K562 (cell line): ENCODE measurements around the gene TRIM38. TPM values are rescaled to one million over a fixed set of nuclear protein-coding genes. Genes with fewer than 3 reads are reported as not detected.

Source experiments
- ATAC-seq: fragments of 200-7000 bp; cut with Tn5 transposase; 3 replicates; pipeline ENCODE4 v1.9.1; 2020; ENCODE audit warnings: moderate library complexity
- BruUV-seq: library from RNA; stranded (reverse); fragments of 400-500 nt; replicated peaks from 2 replicates; lab custom pipeline; 2021; lab: Mats Ljungman, UMichigan
- CTCF ChIA-PET: fragments of 300-600 bp; formaldehyde crosslinking; extraction: SDS; loops from one replicate; lab custom pipeline; 2021; ENCODE audit warnings: low intra/inter-chr PET ratio; lab: Yijun Ruan, JAX
- POLR2A ChIA-PET: fragments of 300-600, 350-650 bp; sonication (Branson Sonifier 250); formaldehyde crosslinking; extraction: SDS; loops from one replicate; lab custom pipeline; 2021; ENCODE audit warnings: antibody characterized with exemption, inconsistent platforms; lab: Yijun Ruan, JAX
- DNase-seq, 4 experiments: peaks; one replicate each; pipeline versions ENCODE4 v3.0.0 to v3.0.0-alpha.2; 2011 to 2018; ENCODE audit warnings: low spot score in 3 of 4, mixed read lengths in 3 of 4; ENCODE audit errors: extremely low read depth in 1 of 4
- FAIRE-seq: peaks from 2 replicates; lab custom pipeline; 2011; peaks lifted over from hg19 to GRCh38; lab: Jason Lieb, UNC
- H2AFZ ChIP-seq: 2 replicates; pipeline ENCODE4 v1.6.0; 2011; ENCODE audit warnings: low read depth, low read length, control low read depth, inconsistent platforms
- H3K27ac ChIP-seq: fragments of 200-600 bp; 3 replicates; pipeline ENCODE4 v1.8.0; 2011; ENCODE audit warnings: low read depth, mild to moderate bottlenecking, control low read depth, inconsistent platforms, low read length, moderate library complexity, mixed read lengths; ENCODE audit errors: extremely low read depth
- H3K27me3 ChIP-seq, 2 experiments: fragments of 300-600 bp in 1 of 2; 2 replicates in 1 of 2; 3 replicates in 1 of 2; pipeline versions ENCODE4 v1.6.0 to v1.8.0; 2011; ENCODE audit warnings: inconsistent platforms in 2 of 2, low read length in 2 of 2, mild to moderate bottlenecking in 1 of 2, mixed read lengths in 1 of 2, moderate library complexity in 1 of 2; ENCODE audit not compliant: control insufficient read depth in 2 of 2, insufficient read depth in 2 of 2
- H3K36me3 ChIP-seq: fragments of 300-600 bp; 3 replicates; pipeline ENCODE4 v1.8.0; 2011; ENCODE audit warnings: mild to moderate bottlenecking, low read length, inconsistent platforms; ENCODE audit not compliant: control insufficient read depth, insufficient read depth
- H3K4me1 ChIP-seq, 2 experiments: fragments of 200-600 bp in 1 of 2; replicated peaks in 1 of 2; 2 replicates in 1 of 2; 3 replicates in 1 of 2; pipeline versions ENCODE4 v1.5.1 to v1.8.0; 2011; ENCODE audit warnings: inconsistent platforms in 2 of 2, low read length in 2 of 2, mild to moderate bottlenecking in 1 of 2, mixed read lengths in 1 of 2, moderate library complexity in 1 of 2; ENCODE audit not compliant: control insufficient read depth in 2 of 2, insufficient read depth in 2 of 2
- H3K4me2 ChIP-seq: 2 replicates; pipeline ENCODE4 v1.6.1; 2011; ENCODE audit warnings: low read length, control low read depth, inconsistent platforms, mixed read lengths; ENCODE audit not compliant: insufficient read depth
- H3K4me3 ChIP-seq: fragments of 200-600 bp; sonication (generic), shearing (Covaris generic); 2 replicates; pipeline ENCODE4 v1.5.1; 2016; ENCODE audit warnings: control low read depth, inconsistent platforms
- H3K79me2 ChIP-seq: fragments of 200-600 bp; 3 replicates; pipeline ENCODE4 v1.8.0; 2011; ENCODE audit warnings: low read length, inconsistent platforms; ENCODE audit not compliant: control insufficient read depth, insufficient read depth
- H3K9ac ChIP-seq, 2 experiments: 2 replicates each; pipeline versions ENCODE4 v1.6.0 to v1.6.1; 2011; ENCODE audit warnings: low read depth in 2 of 2, low read length in 2 of 2, control low read depth in 1 of 2, inconsistent platforms in 1 of 2, mild to moderate bottlenecking in 1 of 2, mixed read lengths in 1 of 2; ENCODE audit not compliant: insufficient read depth in 1 of 2
- H3K9me1 ChIP-seq: one replicate; pipeline ENCODE4 v1.6.0; 2011; ENCODE audit warnings: inconsistent platforms, mild to moderate bottlenecking, low read length, moderate library complexity; ENCODE audit not compliant: control insufficient read depth, insufficient read depth
- H3K9me3 ChIP-seq: replicated peaks from 2 replicates; pipeline ENCODE4 v1.5.1; 2011; ENCODE audit warnings: low read depth, low read length, inconsistent platforms; ENCODE audit not compliant: control insufficient read depth, insufficient read depth
- H4K20me1 ChIP-seq: replicated peaks from 2 replicates; pipeline ENCODE4 v1.6.1; 2011; ENCODE audit warnings: low read length, inconsistent platforms, mixed read lengths; ENCODE audit not compliant: control insufficient read depth, insufficient read depth
- ASH1L ChIP-seq: fragments of 450-650 bp; IDR thresholded peaks from 2 replicates; pipeline ENCODE4 v1.6.1; 2018; ENCODE audit warnings: borderline replicate concordance, mild to moderate bottlenecking, low read depth; ENCODE audit not compliant: partially characterized antibody
- C11orf30 ChIP-seq: fragments of 450-650 bp; IDR thresholded peaks from 2 replicates; pipeline ENCODE4 v1.6.1; 2016; ENCODE audit warnings: low read depth, mild to moderate bottlenecking
- CEBPG ChIP-seq, 3 experiments: fragments of 200-800 bp in 1 of 3; sonication (Bioruptor generic) in 1 of 3; sonication (generic) in 1 of 3; formaldehyde crosslinking in 1 of 3; IDR thresholded peaks in 2 of 3; conservative IDR thresholded peaks in 1 of 3; 2 replicates each; pipeline versions ENCODE4 v1.6.1 to v1.8.0; 2016 to 2022; ENCODE audit warnings: missing compliant biosample characterization in 2 of 3, missing genetic modification characterization in 2 of 3, mild to moderate bottlenecking in 1 of 3, missing genetic modification reagents in 1 of 3
- DEAF1 ChIP-seq: fragments of 450-650 bp; formaldehyde crosslinking; IDR thresholded peaks from 2 replicates; pipeline ENCODE4 v1.4.0; 2020; ENCODE audit warnings: mild to moderate bottlenecking, moderate library complexity
- PCBP1 ChIP-seq: fragments of 200-400 bp; formaldehyde crosslinking; IDR thresholded peaks from 2 replicates; pipeline ENCODE4 v1.6.1; 2018; ENCODE audit warnings: mild to moderate bottlenecking, low read depth, low read length; ENCODE audit not compliant: poor library complexity, severe bottlenecking
- POLR2AphosphoS2 ChIP-seq: IDR thresholded peaks from 2 replicates; pipeline ENCODE4 v1.6.1; 2012; ENCODE audit warnings: low read length, improper control_type of control experiment
- RBM22 ChIP-seq: fragments of 200-400 bp; formaldehyde crosslinking; IDR thresholded peaks from 2 replicates; pipeline ENCODE4 v1.6.1; 2018; ENCODE audit warnings: low read length, low read depth; ENCODE audit not compliant: poor library complexity, severe bottlenecking
- WGBS: fragments of 100-300 bp; shearing (Covaris generic); methylation state at CpG from one replicate; pipeline ENCODE4 v1.1.6; 2016; ENCODE audit warnings: low coverage, mixed read lengths; ENCODE audit not compliant: insufficient coverage; ENCODE audit errors: missing lambda C conversion rate; 5-methylcytosine and 5-hydroxymethylcytosine counted together
- in situ Hi-C: fragments of 300-500 bp; cut with MboI; formaldehyde crosslinking; loops from 4 replicates; pipeline ENCODE4 v1.15.0; 2018; ENCODE audit warnings: inconsistent platforms, mixed read lengths
- intact Hi-C: fragments of 100-400 bp; cut with micrococcal nuclease; formaldehyde crosslinking; loops from 2 replicates; pipeline ENCODE4 v1.14.2; 2022
- polyA plus RNA-seq, 8 experiments: library from polyadenylated mRNA; depleted of rRNA in 4 of 8; stranded (reverse) in 5 of 8; unstranded in 3 of 8; fragments of >200 nt; fragmentation: Nextera tagmentation in 2 of 8; fragmentation: Illumina TruSeq in 1 of 8; extraction: Ambion mirVana in 2 of 8; extraction: Trizol in 1 of 8; gene quantifications; 2 replicates each; pipeline versions ENCODE4 v1.2.1 to v1.2.3, GENCODE V29; 2011 to 2014; ENCODE audit warnings: inconsistent platforms in 1 of 8, missing spikeins in 1 of 8
- total RNA-seq, 7 experiments: library from RNA; depleted of rRNA in 6 of 7; stranded (reverse); fragments of >200 nt in 6 of 7; fragmentation: Illumina TruSeq in 2 of 7; extraction: Trizol in 2 of 7; gene quantifications; 2 replicates each; pipeline versions ENCODE4 v1.2.1 to v1.2.3, GENCODE V29; 2011 to 2021; ENCODE audit warnings: low replicate concordance in 1 of 7

Gene TRIM38
- total and polyA plus RNA-seq, 9 of the 15 experiments (the other 6 are each of a cell fraction or from before 2014, with no cell fraction given): 1.7 to 6.7 (median 6.3) TPM

DNA sequence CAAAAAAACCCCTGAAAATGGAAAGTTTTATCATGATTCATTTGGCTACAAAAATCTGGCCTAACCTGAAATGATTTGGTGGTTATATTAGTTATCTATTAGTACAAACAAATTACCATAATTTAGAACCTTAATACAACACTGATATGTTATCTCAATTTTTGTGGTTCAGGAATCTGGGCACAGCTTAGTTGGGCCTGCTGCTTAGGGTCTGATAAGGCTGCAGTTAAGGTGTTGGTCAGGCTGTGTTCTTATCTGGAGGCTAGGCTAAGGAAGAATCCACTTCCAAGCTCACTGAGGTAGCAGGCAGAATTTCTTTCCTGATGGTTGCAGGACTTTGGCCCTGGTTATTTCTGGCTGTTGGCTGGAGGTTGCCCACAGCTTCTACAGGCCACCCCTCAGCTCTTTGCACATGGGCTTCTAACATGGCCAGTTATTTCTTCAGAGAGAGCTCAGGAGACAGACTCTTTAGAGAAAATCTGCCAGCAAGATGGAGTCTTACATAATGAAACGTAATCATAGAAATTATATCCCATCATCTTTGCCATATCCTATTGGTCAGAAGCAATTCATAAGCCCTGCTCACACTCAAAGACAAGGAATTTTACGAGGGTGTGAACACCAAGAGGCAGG lies 11.4 kb downstream of the TRIM38 start (continued):
- TF ChIP-seq PCBP1: no peak

GRCh38 chr6:25975923-25976560 lies 13.4 kb downstream of the TRIM38 start:
- Histone ChIP-seq H4K20me1 (peaks cover 10% of the 10 kb centered on the region), H3K27me3 (no peaks in the 10 kb centered on the region), H3K4me3 (no peak overlapping the region), H3K4me1 (peaks cover 8 to 15% of the 10 kb centered on the region in 2 experiments), H3K9me3 (no peaks in the 10 kb centered on the region), H3K27ac (no peak overlapping the region), H3K4me2 (no peak overlapping the region), H3K36me3 (peaks cover 62% of the 10 kb centered on the region), H3K9ac (no peak overlapping the region), H3K9me1 (no peaks in the 10 kb centered on the region), H2AFZ (no peak overlapping the region), H3K79me2 (no peaks in the 10 kb centered on the region)
- BruUV-seq: no TSS peak
- CTCF ChIA-PET: no interaction called here
- intact Hi-C loops (no loop called here), in situ Hi-C loops (no loop called here)
- FAIRE-seq: no peak
- POLR2A ChIA-PET: interaction anchor here (1.9 kb wide), 1 partner anchor 10 kb away, joined by 6 read pairs; no protein-coding TSS in a partner anchor
- TF ChIP-seq POLR2AphosphoS2 (no peak), ASH1L (no peak), CEBPG (CRISPR knock-in tag; IDR thresholded peaks at IDR 0.05) (no peak), CEBPG (tag; conservative IDR thresholded peaks at IDR 0.05 in 1 of 2, IDR thresholded peaks at IDR 0.05 in 1 of 2) (no peak), RBM22 (no peak), C11orf30 (peak; percentile 25; the same call in 1 of the 2 replicates), DEAF1 (no peak)
- DNase-seq: no peak
- ATAC-seq: no peak
- WGBS: 81% methylated on average over 5 of the region's 5 CpGs
